ENCODE results near the gene SSTR4. TPM values are rescaled to one million over a fixed set of nuclear protein-coding genes. Genes with fewer than 3 reads are reported as not detected.

The SSTR4 gene
- total and polyA plus RNA-seq, 2 donors from 2014 or later = not detected

DNA sequence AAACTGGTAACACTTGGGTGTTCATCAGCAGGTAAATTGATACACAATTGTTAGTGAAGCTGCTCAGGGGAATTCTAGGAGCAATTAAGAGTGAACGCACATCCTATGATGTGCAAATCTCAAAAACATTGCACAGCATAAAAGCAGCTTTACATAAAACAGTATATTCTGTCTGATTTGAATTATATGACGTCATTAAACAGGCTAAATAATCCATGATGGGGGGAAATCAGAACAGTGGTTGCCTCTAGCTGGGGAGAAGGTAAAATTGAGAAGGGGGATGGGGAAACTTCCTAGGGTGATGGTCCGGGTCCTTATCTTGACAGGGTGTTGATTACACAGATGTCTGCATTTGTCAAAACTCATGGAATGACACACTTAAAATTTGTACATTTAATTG lies 31.7 kb downstream of the SSTR4 start:
- DNase-seq (no peak), FAIRE-seq (no peak)
- H3K27ac ChIP-seq (ENCODE audit: low read depth in 2 of 2, low read length in 2 of 2) = no peak overlapping the region
- no peaks in the 10 kb centered on the region for H3K27me3 ChIP-seq (ENCODE audit: control insufficient read depth, insufficient read depth, low read length)
- H3K4me3 ChIP-seq (ENCODE audit: low read length in 3 of 3) = no peak overlapping the region
- no peaks in the 10 kb centered on the region for H3K4me1 ChIP-seq (ENCODE audit: control insufficient read depth in 2 of 3, insufficient read depth in 2 of 3, low read depth in 1 of 3, low read length in 3 of 3)
- TF ChIP-seq, protein P1, sequence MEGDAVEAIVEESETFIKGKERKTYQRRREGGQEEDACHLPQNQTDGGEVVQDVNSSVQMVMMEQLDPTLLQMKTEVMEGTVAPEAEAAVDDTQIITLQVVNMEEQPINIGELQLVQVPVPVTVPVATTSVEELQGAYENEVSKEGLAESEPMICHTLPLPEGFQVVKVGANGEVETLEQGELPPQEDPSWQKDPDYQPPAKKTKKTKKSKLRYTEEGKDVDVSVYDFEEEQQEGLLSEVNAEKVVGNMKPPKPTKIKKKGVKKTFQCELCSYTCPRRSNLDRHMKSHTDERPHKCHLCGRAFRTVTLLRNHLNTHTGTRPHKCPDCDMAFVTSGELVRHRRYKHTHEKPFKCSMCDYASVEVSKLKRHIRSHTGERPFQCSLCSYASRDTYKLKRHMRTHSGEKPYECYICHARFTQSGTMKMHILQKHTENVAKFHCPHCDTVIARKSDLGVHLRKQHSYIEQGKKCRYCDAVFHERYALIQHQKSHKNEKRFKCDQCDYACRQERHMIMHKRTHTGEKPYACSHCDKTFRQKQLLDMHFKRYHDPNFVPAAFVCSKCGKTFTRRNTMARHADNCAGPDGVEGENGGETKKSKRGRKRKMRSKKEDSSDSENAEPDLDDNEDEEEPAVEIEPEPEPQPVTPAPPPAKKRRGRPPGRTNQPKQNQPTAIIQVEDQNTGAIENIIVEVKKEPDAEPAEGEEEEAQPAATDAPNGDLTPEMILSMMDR (IDR thresholded peaks at IDR 0.05; ENCODE audit: borderline replicate concordance, extremely low read depth, insufficient read depth) = no peak
- no peak overlapping the region for H3K9ac ChIP-seq (ENCODE audit: low read length in 3 of 3)
- H3K36me3 ChIP-seq (ENCODE audit: control insufficient read depth in 2 of 3, insufficient read depth in 3 of 3, low read length in 3 of 3) = no peaks in the 10 kb centered on the region
- intact Hi-C loops (cut with DNase I) = no loop called here
- no peaks in the 10 kb centered on the region for H3K9me3 ChIP-seq (ENCODE audit: control insufficient read depth in 2 of 3, insufficient read depth in 1 of 3, low read length in 3 of 3)

DNA sequence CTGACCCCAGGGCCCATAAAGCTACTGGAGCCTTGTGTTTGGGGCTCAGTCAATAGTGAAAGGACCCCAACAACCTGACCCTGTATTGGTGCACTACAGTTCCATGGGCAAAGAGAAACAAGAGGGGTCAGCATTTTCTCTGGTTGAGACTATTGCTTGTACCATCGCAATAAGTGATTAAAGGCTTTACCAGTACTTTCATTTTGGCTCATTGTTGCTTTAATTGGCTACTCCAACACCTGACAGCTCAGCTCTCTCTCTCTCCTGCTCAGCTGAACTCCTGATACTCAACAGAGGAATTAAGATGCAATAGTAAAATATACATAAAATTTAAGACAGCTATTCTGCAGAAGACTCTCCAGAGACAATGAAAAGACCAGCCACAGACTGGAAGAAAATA lies 33.2 kb downstream of the SSTR4 start:
- H3K4me3 ChIP-seq (ENCODE audit: low read length in 3 of 3) = no peak overlapping the region
- FAIRE-seq (no peak), DNase-seq (no peak)
- H3K4me1 ChIP-seq (ENCODE audit: control insufficient read depth in 2 of 3, insufficient read depth in 2 of 3, low read depth in 1 of 3, low read length in 3 of 3) = no peaks in the 10 kb centered on the region
- no peaks in the 10 kb centered on the region for H3K27me3 ChIP-seq (ENCODE audit: control insufficient read depth, insufficient read depth, low read length)
- no peaks in the 10 kb centered on the region for H3K9me3 ChIP-seq (ENCODE audit: control insufficient read depth in 2 of 3, insufficient read depth in 1 of 3, low read length in 3 of 3)
- H3K27ac ChIP-seq (ENCODE audit: low read depth in 2 of 2, low read length in 2 of 2) = no peak overlapping the region
- H3K9ac ChIP-seq (ENCODE audit: low read length in 3 of 3) = no peak overlapping the region
- no peaks in the 10 kb centered on the region for H3K36me3 ChIP-seq (ENCODE audit: control insufficient read depth in 2 of 3, insufficient read depth in 3 of 3, low read length in 3 of 3)
- intact Hi-C loops (cut with DNase I) = no loop called here
- TF ChIP-seq, protein P1 (IDR thresholded peaks at IDR 0.05; ENCODE audit: borderline replicate concordance, extremely low read depth, insufficient read depth) = no peak

GRCh38 chr20:23069108-23069507 lies 34.0 kb downstream of the SSTR4 start:
- no peak for DNase-seq
- H3K9ac ChIP-seq (ENCODE audit: low read length in 3 of 3) = no peak overlapping the region
- intact Hi-C loops (cut with DNase I) = no loop called here

More at GRCh38 chr20:23069108-23069507, 34.0 kb downstream of the SSTR4 start:
- no peaks in the 10 kb centered on the region for H3K4me1 ChIP-seq (ENCODE audit: control insufficient read depth in 2 of 3, insufficient read depth in 2 of 3, low read depth in 1 of 3, low read length in 3 of 3)
- FAIRE-seq = no peak
- TF ChIP-seq, protein P1 (IDR thresholded peaks at IDR 0.05; ENCODE audit: borderline replicate concordance, extremely low read depth, insufficient read depth) = no peak
- H3K27ac ChIP-seq (ENCODE audit: low read depth in 2 of 2, low read length in 2 of 2) = no peak overlapping the region
- no peaks in the 10 kb centered on the region for H3K27me3 ChIP-seq (ENCODE audit: control insufficient read depth, insufficient read depth, low read length)
- no peak overlapping the region for H3K4me3 ChIP-seq (ENCODE audit: low read length in 3 of 3)
- H3K9me3 ChIP-seq (ENCODE audit: control insufficient read depth in 2 of 3, insufficient read depth in 1 of 3, low read length in 3 of 3) = no peaks in the 10 kb centered on the region
- H3K36me3 ChIP-seq (ENCODE audit: control insufficient read depth in 2 of 3, insufficient read depth in 3 of 3, low read length in 3 of 3) = no peaks in the 10 kb centered on the region
